AG04449 (cell line): ENCODE results near the gene OGT.

Experiments
- CTCF ChIA-PET: fragments of 350-600 bp; formaldehyde crosslinking; extraction: SDS; loops from one replicate; lab custom pipeline; 2021; ENCODE audit warnings: antibody characterized with exemption; lab: Yijun Ruan, JAX
- POLR2A ChIA-PET: fragments of 400-600, 350-600 bp; formaldehyde crosslinking; extraction: SDS; loops from one replicate; lab custom pipeline; 2020; ENCODE audit warnings: antibody characterized with exemption, inconsistent platforms; lab: Yijun Ruan, JAX
- DNase-seq: peaks from one replicate; pipeline ENCODE4 v3.0.0-alpha.2; 2010; ENCODE audit warnings: low read depth, low spot score
- H3K4me3 ChIP-seq: 2 replicates; pipeline ENCODE4 v1.5.1; 2011; ENCODE audit warnings: low read depth, mild to moderate bottlenecking, control low read depth, low read length
- CTCF ChIP-seq: IDR thresholded peaks from one replicate; pipeline ENCODE4 v1.5.1; 2011; ENCODE audit warnings: mild to moderate bottlenecking, moderate library complexity, low read length, control low read depth, inconsistent platforms; ENCODE audit not compliant: insufficient read depth; ENCODE audit errors: missing control alignments

Gene OGT

GRCh38 chrX:71615954-71616353 lies 83.0 kb downstream of the OGT start:
- TF ChIP-seq CTCF = no peak
- ChIA-PET CTCF (no interaction called here), POLR2A (no interaction called here)
- no peak overlapping the region for H3K4me3 ChIP-seq
- no peak for DNase-seq

DNA sequence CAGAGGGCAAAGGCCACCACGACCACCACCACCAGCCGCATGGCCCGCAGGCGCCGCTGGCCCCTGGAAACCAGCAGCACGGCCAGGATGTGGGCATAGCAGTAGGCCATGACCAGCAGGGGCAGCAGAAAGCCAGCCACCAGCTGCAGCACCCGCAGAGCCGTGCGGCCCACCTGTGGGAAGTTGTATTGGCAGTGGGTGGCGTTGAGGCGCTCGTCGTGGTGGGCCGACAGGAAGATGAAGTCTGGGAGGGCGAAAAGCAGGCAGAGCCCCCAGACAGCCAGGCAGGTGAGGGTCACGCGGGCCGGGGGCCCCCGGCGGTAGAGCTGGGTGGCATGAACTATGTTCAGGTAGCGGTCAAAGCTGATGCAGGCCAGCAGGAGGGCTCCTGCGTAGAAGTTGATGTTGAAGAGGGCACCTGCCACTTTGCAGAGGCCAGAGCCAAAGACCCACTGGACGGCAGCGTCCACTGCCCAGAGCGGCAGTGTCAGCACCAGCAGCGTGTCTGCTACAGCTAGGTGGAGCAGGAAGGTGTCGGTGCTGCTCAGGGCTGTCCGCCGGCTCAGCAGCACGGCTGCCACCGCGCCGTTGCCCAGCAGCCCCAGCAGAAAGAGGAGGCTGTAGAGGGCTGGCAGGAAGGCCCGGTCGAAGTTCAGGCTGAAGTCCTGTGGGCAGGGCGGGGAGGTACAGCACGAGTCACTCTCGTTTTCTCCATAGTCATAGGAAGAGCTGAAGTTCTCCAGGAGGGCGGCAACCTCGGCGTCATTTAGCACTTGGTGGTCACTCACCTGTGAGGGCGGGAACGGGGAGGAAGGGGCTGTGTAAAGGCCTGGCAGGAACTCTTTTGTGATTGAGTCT lies 84.0 kb downstream of the OGT start:
- POLR2A ChIA-PET = interaction anchor here (0.6 kb wide), 1 partner anchor 351 kb away, joined by 3 read pairs; no protein-coding TSS in a partner anchor
- CTCF ChIA-PET = no interaction called here
- no peak for TF ChIP-seq CTCF
- no peak for DNase-seq
- H3K4me3 ChIP-seq = no peak overlapping the region

DNA sequence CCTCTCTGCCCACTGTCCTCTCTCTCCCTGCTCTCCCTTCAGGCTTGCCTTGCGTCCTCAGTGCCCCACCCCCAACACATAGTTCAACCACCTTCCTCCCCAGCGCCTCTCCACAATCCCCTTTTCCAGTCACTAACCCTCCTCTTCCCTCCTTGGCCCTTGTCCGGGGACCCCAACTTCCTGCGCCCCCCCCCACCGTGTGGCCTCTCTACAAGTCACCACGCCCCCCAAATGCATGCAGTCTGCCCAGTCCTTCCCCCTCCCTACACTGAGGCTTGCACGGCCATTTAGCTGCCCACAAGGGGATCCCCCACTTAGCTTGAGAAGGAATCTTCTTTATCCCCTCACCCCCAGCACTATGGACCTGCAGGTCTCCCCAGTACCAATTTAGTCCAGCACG lies 84.8 kb downstream of the OGT start:
- H3K4me3 ChIP-seq = no peak overlapping the region
- DNase-seq = no peak
- CTCF ChIA-PET = no interaction called here
- POLR2A ChIA-PET = interaction anchor here (0.6 kb wide), 1 partner anchor 352 kb away, joined by 3 read pairs; no protein-coding TSS in a partner anchor
- no peak for TF ChIP-seq CTCF

GRCh38 chrX:71618303-71618721 lies 85.4 kb downstream of the OGT start, which contains the start of gene CXCR3:
Gene CXCR3 (minus strand): TSS chrX:71618511. CDS start chrX:71618449, 62 bp downstream.
- no peak for DNase-seq
- no peak within 1 kb of the TSS for H3K4me3 ChIP-seq
- CTCF ChIA-PET = no interaction called here
- POLR2A ChIA-PET = no interaction called here
- no peak for TF ChIP-seq CTCF

- no peak for DNase-seq
- no peak overlapping the region for H3K4me3 ChIP-seq
- CTCF ChIA-PET = no interaction called here
- POLR2A ChIA-PET = no interaction called here
- TF ChIP-seq CTCF = no peak
Observed at GRCh38 chrX:71618787-71619186, 85.9 kb downstream of the OGT start.

GRCh38 chrX:71619193-71619592 lies 86.3 kb downstream of the OGT start:
- POLR2A ChIA-PET = no interaction called here
- H3K4me3 ChIP-seq = no peak overlapping the region
- CTCF ChIA-PET = no interaction called here
- no peak for TF ChIP-seq CTCF
- no peak for DNase-seq
